Measurements from ENCODE around the gene TOB2.

Gene TOB2

DNA sequence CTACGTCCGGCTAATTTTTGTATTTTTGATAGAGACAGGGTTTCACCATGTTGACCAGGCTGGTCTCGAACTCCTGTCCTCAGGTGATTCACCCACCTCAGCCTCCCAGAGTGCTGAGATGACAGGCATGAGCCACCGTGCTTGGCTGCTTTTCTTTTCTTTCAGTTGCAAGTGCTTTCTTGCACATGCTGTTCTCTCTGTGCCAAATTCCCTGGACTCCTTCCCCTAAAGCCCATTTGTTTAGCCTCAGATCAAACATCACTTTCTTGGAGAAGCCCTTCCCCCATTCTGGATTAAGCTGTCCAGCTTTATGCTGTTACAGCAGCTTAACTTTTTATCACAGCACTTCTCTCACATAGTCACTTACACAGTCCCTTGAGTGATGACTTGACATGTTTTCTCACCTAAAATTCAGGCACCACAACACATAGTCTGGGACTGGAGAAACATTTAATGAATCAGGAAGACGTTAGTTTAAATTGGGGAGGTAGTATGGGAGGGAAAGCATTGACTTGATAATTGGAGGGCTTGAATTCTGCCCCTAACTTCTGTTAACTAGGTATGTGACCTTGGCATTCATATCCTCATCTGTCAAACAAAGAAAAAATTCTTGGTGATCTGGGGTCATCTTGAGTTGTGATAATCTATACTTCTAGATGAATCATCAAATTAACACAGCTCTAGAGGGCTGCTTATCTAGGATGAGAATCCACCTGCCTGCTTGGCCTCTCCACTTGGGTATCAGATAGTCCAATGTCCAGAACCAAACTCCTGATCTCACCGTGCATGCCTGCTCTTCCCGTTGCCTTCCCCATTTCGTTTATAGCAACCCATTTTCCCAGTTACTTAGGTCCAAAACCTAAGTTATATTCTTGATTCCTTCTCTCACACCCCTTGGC lies 40.7 kb upstream of the TOB2 start:
- H3K9me3 ChIP-seq (ENCODE audit: insufficient read depth, low read length) = no peaks in the 10 kb centered on the region
- H3K36me3 ChIP-seq (replicated peaks; ENCODE audit: low read depth, low read length) = peaks cover 2% of the 10 kb centered on the region
- H2AFZ ChIP-seq (ENCODE audit: low read depth, low read length) = no peak overlapping the region
- no peak overlapping the region for H3K4me2 ChIP-seq (ENCODE audit: low read length)
- peaks cover 46% of the 10 kb centered on the region for H4K20me1 ChIP-seq (ENCODE audit: insufficient read depth, low read length)
- no peak overlapping the region for H3K27ac ChIP-seq (ENCODE audit: low read length)
- H3K4me3 ChIP-seq (ENCODE audit: low read length) = no peak overlapping the region
- peaks cover 82% of the 10 kb centered on the region for H3K79me2 ChIP-seq (ENCODE audit: low read length)
- no peaks in the 10 kb centered on the region for H3K4me1 ChIP-seq (ENCODE audit: low read length)
- TF ChIP-seq EZH2phosphoT487 (IDR thresholded peaks at IDR 0.05; ENCODE audit: low read depth) (no peak), CTCF (IDR thresholded peaks at IDR 0.05; ENCODE audit: low read depth, low read length) (no peak)
- H3K9ac ChIP-seq (ENCODE audit: low read length) = no peak overlapping the region
- no peaks in the 10 kb centered on the region for H3K27me3 ChIP-seq (ENCODE audit: low read depth, low read length)

- Histone ChIP-seq H3K79me2 (ENCODE audit: low read length) (peaks cover 88% of the 10 kb centered on the region), H3K27ac (ENCODE audit: low read length) (no peak overlapping the region), H2AFZ (ENCODE audit: low read depth, low read length) (no peak overlapping the region), H3K27me3 (ENCODE audit: low read depth, low read length) (no peaks in the 10 kb centered on the region), H3K4me3 (ENCODE audit: low read length) (no peak overlapping the region), H4K20me1 (ENCODE audit: insufficient read depth, low read length) (peaks cover 52% of the 10 kb centered on the region), H3K4me1 (ENCODE audit: low read length) (no peaks in the 10 kb centered on the region; the same call in 1 of the 2 replicates), H3K9me3 (ENCODE audit: insufficient read depth, low read length) (no peaks in the 10 kb centered on the region), H3K36me3 (replicated peaks; ENCODE audit: low read depth, low read length) (peaks cover 2% of the 10 kb centered on the region), H3K9ac (ENCODE audit: low read length) (no peak overlapping the region), H3K4me2 (ENCODE audit: low read length) (no peak overlapping the region)
- TF ChIP-seq EZH2phosphoT487 (IDR thresholded peaks at IDR 0.05; ENCODE audit: low read depth) = no peak
- no peak for TF ChIP-seq CTCF (IDR thresholded peaks at IDR 0.05; ENCODE audit: low read depth, low read length)
Observed at GRCh38 chr22:41485033-41485432, 38.4 kb upstream of the TOB2 start.

- H3K4me3 ChIP-seq (ENCODE audit: low read length) = no peak overlapping the region
- TF ChIP-seq EZH2phosphoT487 (IDR thresholded peaks at IDR 0.05; ENCODE audit: low read depth) (no peak), CTCF (IDR thresholded peaks at IDR 0.05; ENCODE audit: low read depth, low read length) (no peak)
- peaks cover 84% of the 10 kb centered on the region for H3K79me2 ChIP-seq (ENCODE audit: low read length)
- H3K27ac ChIP-seq (ENCODE audit: low read length) = no peak overlapping the region
- no peaks in the 10 kb centered on the region for H3K27me3 ChIP-seq (ENCODE audit: low read depth, low read length)
- H3K9me3 ChIP-seq (ENCODE audit: insufficient read depth, low read length) = no peaks in the 10 kb centered on the region
- no peak overlapping the region for H2AFZ ChIP-seq (ENCODE audit: low read depth, low read length)
- H3K4me1 ChIP-seq (ENCODE audit: low read length) = peaks cover 21% of the 10 kb centered on the region
- peaks cover 5% of the 10 kb centered on the region for H3K36me3 ChIP-seq (replicated peaks; ENCODE audit: low read depth, low read length)
- H3K9ac ChIP-seq (ENCODE audit: low read length) = no peak overlapping the region
- H3K4me2 ChIP-seq (ENCODE audit: low read length) = no peak overlapping the region
- H4K20me1 ChIP-seq (ENCODE audit: insufficient read depth, low read length) = peaks cover 37% of the 10 kb centered on the region
Observed at GRCh38 chr22:41482319-41482935, 35.8 kb upstream of the TOB2 start.

DNA sequence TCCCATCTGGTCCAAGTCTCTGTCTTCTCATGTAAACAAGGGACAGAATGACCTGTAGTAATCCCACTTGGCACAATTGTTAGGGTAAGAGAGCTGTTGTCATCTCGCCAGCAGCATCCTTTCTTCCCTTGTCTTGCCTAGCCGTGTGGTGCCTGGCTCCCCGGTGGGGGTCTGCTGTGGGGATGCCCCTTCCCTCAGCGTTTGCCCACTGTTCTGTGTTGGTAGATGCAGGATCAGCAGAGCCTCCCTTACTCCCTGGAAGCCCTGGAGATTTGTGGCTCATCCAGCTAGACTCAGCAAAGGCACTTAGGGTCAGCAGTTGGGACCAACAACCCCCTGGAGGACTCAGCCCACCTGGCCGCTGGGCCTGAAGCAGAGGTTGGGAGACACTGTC lies 35.3 kb upstream of the TOB2 start:
- H3K4me2 ChIP-seq (ENCODE audit: low read length) = no peak overlapping the region
- TF ChIP-seq EZH2phosphoT487 (IDR thresholded peaks at IDR 0.05; ENCODE audit: low read depth) (no peak), CTCF (IDR thresholded peaks at IDR 0.05; ENCODE audit: low read depth, low read length) (no peak)
- H3K9me3 ChIP-seq (ENCODE audit: insufficient read depth, low read length) = no peaks in the 10 kb centered on the region
- peaks cover 22% of the 10 kb centered on the region for H3K4me1 ChIP-seq (ENCODE audit: low read length)
- peaks cover 6% of the 10 kb centered on the region for H3K36me3 ChIP-seq (replicated peaks; ENCODE audit: low read depth, low read length)
- H3K79me2 ChIP-seq (ENCODE audit: low read length) = peaks cover 82% of the 10 kb centered on the region
- no peak overlapping the region for H2AFZ ChIP-seq (ENCODE audit: low read depth, low read length)
- no peak overlapping the region for H3K4me3 ChIP-seq (ENCODE audit: low read length)
- no peak overlapping the region for H3K27ac ChIP-seq (ENCODE audit: low read length)
- no peak overlapping the region for H3K9ac ChIP-seq (ENCODE audit: low read length)
- no peaks in the 10 kb centered on the region for H3K27me3 ChIP-seq (ENCODE audit: low read depth, low read length)
- H4K20me1 ChIP-seq (ENCODE audit: insufficient read depth, low read length) = peaks cover 32% of the 10 kb centered on the region

All from OCI-LY3 (cell line).